Body of pancreas (tissue), 4 donors: ENCODE results near the gene GRIK3. TPM values are rescaled to one million over a fixed set of nuclear protein-coding genes. Genes with fewer than 3 reads are reported as not detected.

Source experiments
- ATAC-seq: fragments of 150-250 bp; one replicate; pipeline ENCODE4 v1.9.1; 2016
- DNase-seq, 4 donors: peaks; one replicate each; pipeline ENCODE4 v3.0.0-alpha.2; 2019
- H3K27ac ChIP-seq, 4 donors: fragments of 200-600 bp; sonication (generic); 1 replicate in 3 of 4; 2 replicates in 1 of 4; pipeline versions ENCODE4 v1.5.1 to v1.6.1; 2016 to 2019; ENCODE audit warnings: mild to moderate bottlenecking in 1 of 4, mixed read lengths in 1 of 4, moderate library complexity in 1 of 4
- H3K27me3 ChIP-seq, 2 donors: fragments of 200-600 bp; sonication (generic); one replicate each; pipeline ENCODE4 v1.6.0; 2016; ENCODE audit warnings: mild to moderate bottlenecking in 1 of 2
- H3K36me3 ChIP-seq, 2 donors: fragments of 200-600 bp; sonication (generic); replicated peaks in 1 of 2; 2 replicates each; pipeline ENCODE4 v1.5.1; 2016; ENCODE audit warnings: low read depth in 2 of 2; ENCODE audit not compliant: insufficient read depth in 1 of 2
- H3K4me1 ChIP-seq: fragments of 200-600 bp; sonication (generic); one replicate; pipeline ENCODE4 v1.6.0; 2016
- H3K4me3 ChIP-seq, 2 donors: fragments of 200-600 bp; sonication (generic); 1 replicate in 1 of 2; 2 replicates in 1 of 2; pipeline ENCODE4 v1.5.1; 2016 to 2019
- H3K9me3 ChIP-seq, 3 donors: fragments of 200-600 bp; sonication (generic); 1 replicate in 2 of 3; 2 replicates in 1 of 3; pipeline ENCODE4 v1.5.1; 2016
- CTCF ChIP-seq, 7 experiments: fragments of 450-650 bp in 4 of 7; fragments of 200-600 bp in 3 of 7; sonication (generic) in 3 of 7; IDR thresholded peaks; one replicate each; pipeline ENCODE4 v1.5.1; 2016 to 2019; ENCODE audit warnings: antibody characterized with exemption in 7 of 7
- POLR2A ChIP-seq, 3 donors: fragments of 450-650 bp; IDR thresholded peaks; one replicate each; pipeline ENCODE4 v1.6.1; 2016; ENCODE audit warnings: antibody characterized with exemption in 3 of 3, mild to moderate bottlenecking in 2 of 3
- WGBS, 2 donors: methylation state at CpG; one replicate each; pipeline ENCODE4 v1.1.5; 2017; 5-methylcytosine and 5-hydroxymethylcytosine counted together
- intact Hi-C: fragments of 100-400 bp; cut with DNase I; formaldehyde crosslinking; loops from one replicate; pipeline ENCODE4 v1.15.1; 2023
- total RNA-seq, 2 donors: library from RNA; depleted of rRNA; stranded (reverse); fragments of >200 nt; gene quantifications; one replicate each; pipeline ENCODE4 v1.1.0, GENCODE V29; 2016

Gene GRIK3
- total RNA-seq, 2 donors from 2014 or later, result under 0.01 to 0.99 TPM

- Histone ChIP-seq H3K27me3 (no peaks in the 10 kb centered on the region), H3K4me1 (no peaks in the 10 kb centered on the region), H3K4me3 (no peak overlapping the region), H3K36me3 (no peaks in the 10 kb centered on the region), H3K9me3 (no peaks in the 10 kb centered on the region), H3K27ac (no peak overlapping the region)
- ATAC-seq (no peak), DNase-seq (no peak)
- intact Hi-C loops, result no loop called here
- WGBS, 2 donors, result 44 to 45% methylated on average over 4 of the region's 4 CpGs
- TF ChIP-seq CTCF (IDR thresholded peaks at IDR 0.05) (no peak), POLR2A (IDR thresholded peaks at IDR 0.05) (no peak)
Observed at GRCh38 chr1:36835017-36835695, 199.2 kb downstream of the GRIK3 start.

GRCh38 chr1:36834586-36834985 is 199.7 kb downstream of the GRIK3 start:
- intact Hi-C loops, result no loop called here
- H3K4me1 ChIP-seq, result no peaks in the 10 kb centered on the region
- H3K4me3 ChIP-seq, result no peak overlapping the region
- DNase-seq (no peak), ATAC-seq (no peak)
- 61 to 73% methylated on average over 3 to 5 of the region's 5 CpGs for WGBS, 2 donors
- H3K36me3 ChIP-seq, result no peaks in the 10 kb centered on the region
- TF ChIP-seq CTCF (IDR thresholded peaks at IDR 0.05) (no peak), POLR2A (IDR thresholded peaks at IDR 0.05) (no peak)
- no peaks in the 10 kb centered on the region for H3K9me3 ChIP-seq
- no peaks in the 10 kb centered on the region for H3K27me3 ChIP-seq
- H3K27ac ChIP-seq, result no peak overlapping the region

GRCh38 chr1:36831186-36831810 is 203.0 kb downstream of the GRIK3 start:
- DNase-seq (no peak), ATAC-seq (no peak)
- no peaks in the 10 kb centered on the region for H3K36me3 ChIP-seq
- 45 to 51% methylated on average over 6 to 9 of the region's 9 CpGs for WGBS, 2 donors
- no peak for TF ChIP-seq CTCF (IDR thresholded peaks at IDR 0.05)
- no peak for TF ChIP-seq POLR2A (IDR thresholded peaks at IDR 0.05)
- no peaks in the 10 kb centered on the region for H3K9me3 ChIP-seq
- no peaks in the 10 kb centered on the region for H3K27me3 ChIP-seq
- H3K4me3 ChIP-seq, result no peak overlapping the region
- H3K4me1 ChIP-seq, result no peaks in the 10 kb centered on the region
- intact Hi-C loops, result no loop called here
- no peak overlapping the region for H3K27ac ChIP-seq

GRCh38 chr1:36829961-36830360 is 204.4 kb downstream of the GRIK3 start:
- ATAC-seq, result no peak
- H3K36me3 ChIP-seq, result no peaks in the 10 kb centered on the region
- WGBS, 2 donors, result 65 to 92% methylated on average over 3 to 4 of the region's 4 CpGs
- no peaks in the 10 kb centered on the region for H3K9me3 ChIP-seq
- H3K4me3 ChIP-seq, result no peak overlapping the region
- intact Hi-C loops, result no loop called here
- no peaks in the 10 kb centered on the region for H3K4me1 ChIP-seq
- TF ChIP-seq CTCF (IDR thresholded peaks at IDR 0.05), result no peak
- no peak for TF ChIP-seq POLR2A (IDR thresholded peaks at IDR 0.05)
- no peak overlapping the region for H3K27ac ChIP-seq
- DNase-seq, result no peak
- no peaks in the 10 kb centered on the region for H3K27me3 ChIP-seq

GRCh38 chr1:36829066-36829465 is 205.2 kb downstream of the GRIK3 start:
- no peak overlapping the region for H3K27ac ChIP-seq
- TF ChIP-seq POLR2A (IDR thresholded peaks at IDR 0.05) (no peak), CTCF (IDR thresholded peaks at IDR 0.05) (no peak)
- no peaks in the 10 kb centered on the region for H3K4me1 ChIP-seq
- no peaks in the 10 kb centered on the region for H3K27me3 ChIP-seq
- no peak for DNase-seq
- H3K9me3 ChIP-seq, result no peaks in the 10 kb centered on the region
- intact Hi-C loops, result no loop called here
- no peak overlapping the region for H3K4me3 ChIP-seq
- no peaks in the 10 kb centered on the region for H3K36me3 ChIP-seq
- ATAC-seq, result no peak
- WGBS, 2 donors, result 69 to 70% methylated on average over 6 of the region's 6 CpGs
